ENCODE results near the gene PRKAA1.
A peak's percentile ranks its signal among the peaks of the same experiment; 100 is the strongest.

PRKAA1 gene

DNA sequence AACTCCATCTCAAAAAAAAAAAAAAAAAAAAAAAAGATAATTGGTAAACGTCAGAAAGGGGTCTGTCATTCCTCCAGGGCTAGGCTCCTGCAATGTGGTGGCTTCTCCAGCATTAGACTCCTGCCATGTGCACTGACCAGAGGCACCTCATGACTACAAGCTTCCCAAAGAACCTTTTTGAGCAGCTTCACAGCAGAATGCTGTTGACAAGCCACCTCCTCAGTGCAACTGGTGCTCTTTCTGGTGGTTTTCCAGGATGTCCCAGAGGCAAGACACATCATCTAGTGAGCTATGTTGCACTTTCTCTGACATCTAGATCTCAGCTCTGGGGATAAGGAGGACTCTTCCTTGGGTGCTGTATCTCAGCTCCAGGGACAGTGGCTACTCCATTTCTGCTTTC, 25.3 kb upstream of the PRKAA1 start:
- Histone ChIP-seq H3K27ac (no peak overlapping the region), H3K36me3 (peaks cover 33% of the 10 kb centered on the region), H3K9me3 (ENCODE audit: severe bottlenecking) (no peaks in the 10 kb centered on the region), H3K27me3 (ENCODE audit: insufficient read depth, low read depth, severe bottlenecking) (no peaks in the 10 kb centered on the region), H3K4me3 (ENCODE audit: low read depth, low read length) (no peak overlapping the region)
- TF ChIP-seq, protein P1, sequence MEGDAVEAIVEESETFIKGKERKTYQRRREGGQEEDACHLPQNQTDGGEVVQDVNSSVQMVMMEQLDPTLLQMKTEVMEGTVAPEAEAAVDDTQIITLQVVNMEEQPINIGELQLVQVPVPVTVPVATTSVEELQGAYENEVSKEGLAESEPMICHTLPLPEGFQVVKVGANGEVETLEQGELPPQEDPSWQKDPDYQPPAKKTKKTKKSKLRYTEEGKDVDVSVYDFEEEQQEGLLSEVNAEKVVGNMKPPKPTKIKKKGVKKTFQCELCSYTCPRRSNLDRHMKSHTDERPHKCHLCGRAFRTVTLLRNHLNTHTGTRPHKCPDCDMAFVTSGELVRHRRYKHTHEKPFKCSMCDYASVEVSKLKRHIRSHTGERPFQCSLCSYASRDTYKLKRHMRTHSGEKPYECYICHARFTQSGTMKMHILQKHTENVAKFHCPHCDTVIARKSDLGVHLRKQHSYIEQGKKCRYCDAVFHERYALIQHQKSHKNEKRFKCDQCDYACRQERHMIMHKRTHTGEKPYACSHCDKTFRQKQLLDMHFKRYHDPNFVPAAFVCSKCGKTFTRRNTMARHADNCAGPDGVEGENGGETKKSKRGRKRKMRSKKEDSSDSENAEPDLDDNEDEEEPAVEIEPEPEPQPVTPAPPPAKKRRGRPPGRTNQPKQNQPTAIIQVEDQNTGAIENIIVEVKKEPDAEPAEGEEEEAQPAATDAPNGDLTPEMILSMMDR (IDR thresholded peaks at IDR 0.05; ENCODE audit: low read depth, low read length) = no peak
- DNase-seq = no peak

DNA sequence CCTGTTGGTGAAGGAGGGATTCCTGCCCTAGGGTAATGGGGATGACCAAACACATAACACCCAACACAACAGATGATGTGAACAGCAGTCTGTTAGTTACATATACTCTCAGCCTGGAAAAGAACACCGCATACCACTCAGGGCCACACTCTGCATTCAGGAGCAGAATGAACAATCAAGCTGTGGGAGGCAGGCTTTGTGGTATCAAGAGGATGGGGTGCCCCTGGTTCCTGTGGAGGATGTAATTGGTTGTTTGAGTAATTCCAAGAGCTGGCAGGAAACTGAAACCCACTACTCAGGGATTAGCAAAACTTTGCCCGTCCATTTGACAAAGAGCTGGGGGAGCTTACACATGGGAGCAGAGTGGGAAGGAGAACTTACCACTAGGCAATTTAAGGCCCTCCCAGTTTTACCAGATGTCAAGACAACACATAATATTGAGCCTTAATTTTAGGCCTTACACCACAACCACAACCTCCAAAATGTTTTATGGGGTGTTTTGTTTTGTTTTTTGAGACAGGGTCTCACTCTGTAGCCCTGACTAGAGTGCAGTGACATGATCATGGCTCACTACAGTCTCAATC, 15.6 kb upstream of the PRKAA1 start:
- DNase-seq = no peak
- TF ChIP-seq, protein P1 (IDR thresholded peaks at IDR 0.05; ENCODE audit: low read depth, low read length) = no peak

DNA sequence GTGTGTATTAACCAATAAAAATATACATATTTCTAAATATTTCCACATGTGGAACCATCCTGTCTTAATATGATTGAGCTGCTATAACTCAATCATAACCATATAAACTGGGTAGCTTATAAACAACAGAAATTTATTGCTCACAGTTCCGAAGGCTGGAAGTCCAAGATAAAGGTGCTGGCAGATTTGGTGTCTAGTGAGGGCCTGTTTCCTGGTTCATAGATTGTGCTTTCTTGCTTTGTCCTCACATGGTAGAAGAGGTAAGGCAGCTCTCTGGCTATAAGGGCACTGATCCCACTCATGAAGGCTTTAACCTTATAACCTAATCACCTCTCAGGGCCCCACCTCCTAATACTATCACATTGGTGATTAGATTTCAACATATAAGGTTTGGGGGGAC, 14.0 kb upstream of the PRKAA1 start:
- DNase-seq = no peak
- Histone ChIP-seq H3K27ac (no peak overlapping the region), H3K36me3 (no peaks in the 10 kb centered on the region), H3K27me3 (ENCODE audit: insufficient read depth, low read depth, severe bottlenecking) (no peaks in the 10 kb centered on the region), H3K4me3 (ENCODE audit: low read depth, low read length) (no peak overlapping the region), H3K9me3 (ENCODE audit: severe bottlenecking) (no peaks in the 10 kb centered on the region)
- TF ChIP-seq, protein P1 (IDR thresholded peaks at IDR 0.05; ENCODE audit: low read depth, low read length) = no peak

More for the DNA sequence above, 15.6 kb upstream of the PRKAA1 start:
- H3K27me3 ChIP-seq (ENCODE audit: insufficient read depth, low read depth, severe bottlenecking) = no peaks in the 10 kb centered on the region
- no peaks in the 10 kb centered on the region for H3K36me3 ChIP-seq
- H3K4me3 ChIP-seq (ENCODE audit: low read depth, low read length) = no peak overlapping the region
- H3K9me3 ChIP-seq (ENCODE audit: severe bottlenecking) = no peaks in the 10 kb centered on the region
- H3K27ac ChIP-seq = no peak overlapping the region

DNA sequence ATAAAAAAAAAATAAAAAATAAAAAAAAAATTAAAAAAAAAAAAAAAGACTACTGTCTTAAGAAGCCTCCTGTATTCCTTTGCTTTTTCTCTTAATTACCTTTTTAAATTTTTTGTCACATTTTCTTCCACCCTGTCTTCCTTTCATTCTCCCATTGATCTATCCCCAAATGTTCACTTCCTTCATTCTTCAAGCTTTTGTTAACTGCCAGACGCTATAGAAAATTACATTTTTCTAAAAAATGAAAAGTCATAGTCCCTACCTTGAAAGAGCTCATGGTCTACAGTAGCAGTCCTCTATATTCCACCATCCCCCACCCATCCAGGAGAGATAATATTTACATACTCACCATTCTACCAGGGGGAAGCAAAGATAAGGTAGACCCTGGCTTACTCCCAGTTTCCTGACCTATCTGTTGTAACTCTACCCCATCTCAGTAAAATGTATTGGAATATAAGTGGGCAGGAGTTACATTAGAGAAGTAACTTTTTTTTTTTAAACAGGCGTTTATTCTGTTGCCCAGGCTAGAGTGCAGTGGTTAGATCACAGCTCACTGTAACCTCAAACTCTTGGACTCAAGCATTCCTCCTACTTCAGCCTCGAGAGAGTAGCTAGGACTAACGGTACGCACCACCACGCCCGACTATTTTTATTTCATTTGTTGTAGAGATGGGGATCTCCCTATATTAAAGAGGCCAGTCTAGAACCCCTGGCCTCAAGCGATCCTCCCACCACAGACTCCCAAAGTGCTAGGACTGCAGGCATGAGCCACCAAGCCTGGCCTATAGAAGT, 3.8 kb upstream of the PRKAA1 start:
- H3K9me3 ChIP-seq (ENCODE audit: severe bottlenecking) = no peaks in the 10 kb centered on the region
- TF ChIP-seq, protein P1 (IDR thresholded peaks at IDR 0.05; ENCODE audit: low read depth, low read length) = no peak
- no peaks in the 10 kb centered on the region for H3K27me3 ChIP-seq (ENCODE audit: insufficient read depth, low read depth, severe bottlenecking)
- H3K27ac ChIP-seq = peak overlapping the region; percentile 2
- no peaks in the 10 kb centered on the region; the same call in 1 of the 2 replicates for H3K36me3 ChIP-seq
- no peak overlapping the region for H3K4me3 ChIP-seq (ENCODE audit: low read depth, low read length)
- DNase-seq = no peak

DNA sequence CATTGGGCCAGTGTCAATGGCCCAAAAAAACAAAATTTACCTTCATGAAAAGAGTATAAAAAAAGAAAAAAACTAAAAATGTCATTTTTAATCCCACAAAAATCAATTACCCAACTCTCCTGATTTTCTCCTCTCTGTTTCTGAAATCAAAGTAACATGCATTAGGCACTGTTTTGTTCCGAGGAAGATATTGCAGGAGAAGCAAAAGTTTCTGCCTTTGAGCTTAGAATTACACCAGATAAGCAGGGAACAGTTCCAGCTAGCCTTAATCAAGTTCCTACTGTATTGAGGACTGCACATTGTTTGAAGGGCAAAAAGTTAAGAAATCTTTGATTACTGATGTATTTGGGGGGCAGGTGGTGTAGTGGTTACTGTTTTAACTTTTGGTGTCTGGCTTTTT, 1.1 kb upstream of the PRKAA1 start:
- TF ChIP-seq, protein P1 (IDR thresholded peaks at IDR 0.05; ENCODE audit: low read depth, low read length) = no peak
- Histone ChIP-seq H3K27me3 (ENCODE audit: insufficient read depth, low read depth, severe bottlenecking) (no peaks in the 10 kb centered on the region), H3K27ac (no peak overlapping the region), H3K36me3 (peaks cover 20% of the 10 kb centered on the region), H3K9me3 (ENCODE audit: severe bottlenecking) (no peaks in the 10 kb centered on the region), H3K4me3 (ENCODE audit: low read depth, low read length) (peak overlapping the region; percentile 68)
- DNase-seq = no peak

Measured in WERI-Rb-1 (cell line).